ENCODE results near the gene TCF7L2.

TCF7L2 gene

DNA sequence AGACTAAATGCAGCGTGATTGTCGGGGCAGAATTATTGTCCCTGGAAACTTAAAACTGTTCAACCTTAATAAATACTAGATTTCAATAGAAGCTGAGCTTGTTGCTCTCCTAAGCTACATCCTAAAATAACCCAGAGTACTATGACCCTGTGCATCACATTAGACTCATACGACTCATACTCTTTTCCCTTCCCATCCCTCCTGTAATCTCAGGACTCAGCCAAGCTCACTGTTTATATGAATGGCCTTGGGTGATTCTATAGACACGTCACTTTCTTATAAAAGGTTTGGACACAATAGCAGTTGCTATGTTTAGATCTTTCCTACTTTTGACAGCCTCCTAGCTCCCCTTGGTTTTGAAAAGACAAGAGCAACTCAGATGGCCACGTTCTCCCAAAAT lies 17.2 kb downstream of the TCF7L2 start:
- no peak for DNase-seq

DNA sequence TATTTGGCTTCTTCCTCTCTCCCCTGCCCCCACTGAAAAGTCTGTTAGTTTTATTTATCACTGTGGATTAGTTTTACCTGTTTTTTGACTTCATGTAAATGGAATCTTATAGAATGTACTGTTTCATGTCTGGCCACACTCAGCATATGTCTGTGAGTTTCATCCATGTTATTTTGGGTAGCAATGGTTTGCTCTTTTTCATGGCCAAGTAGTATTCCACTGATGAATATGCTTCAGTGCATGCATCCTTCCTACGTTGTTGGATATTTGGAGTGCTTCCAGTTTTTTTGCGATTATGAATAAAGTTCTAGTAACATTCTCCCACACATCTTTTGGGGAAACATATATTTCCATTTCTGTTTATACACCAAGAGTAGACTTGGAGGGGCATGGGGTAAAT lies 19.1 kb downstream of the TCF7L2 start:
- no peak for DNase-seq

DNA sequence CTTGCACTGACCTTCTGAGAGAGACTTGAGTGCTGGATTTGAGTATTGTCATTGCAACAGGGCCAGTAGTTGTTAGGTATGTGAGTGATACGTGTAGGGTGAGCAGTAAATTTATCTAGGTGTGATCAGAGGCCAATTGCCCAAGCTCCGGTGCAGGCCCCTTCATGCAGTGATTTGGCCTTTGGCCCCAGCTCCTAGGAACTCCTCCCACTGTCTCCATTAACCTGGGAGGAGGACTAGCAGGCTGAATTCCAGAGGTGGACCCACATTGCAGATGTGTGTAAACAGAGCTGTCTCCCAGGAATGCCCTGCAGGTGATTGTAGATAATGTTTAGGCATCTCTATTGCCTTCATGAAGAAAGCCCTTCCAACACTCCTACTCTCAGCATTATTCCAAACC lies 19.5 kb downstream of the TCF7L2 start:
- DNase-seq = no peak

DNA sequence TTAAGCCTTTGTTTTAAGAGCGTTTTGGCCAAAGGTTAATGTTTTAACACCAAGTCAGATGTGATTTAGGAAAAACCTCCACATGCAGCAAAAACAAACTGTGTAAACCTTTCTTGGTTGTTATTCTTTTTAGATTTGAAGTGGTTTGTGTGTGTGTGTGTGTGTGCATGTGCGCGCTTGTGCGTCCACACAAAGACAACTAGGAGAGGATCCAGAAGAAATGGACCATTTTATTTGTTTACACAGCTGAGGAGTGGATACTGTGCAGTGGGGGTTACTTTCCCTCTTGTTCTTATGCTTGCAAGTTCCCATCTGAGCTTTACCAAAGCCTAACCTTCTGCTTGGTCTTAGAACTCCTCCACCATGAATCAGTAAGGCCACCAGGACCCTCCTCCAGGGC lies 20.0 kb downstream of the TCF7L2 start:
- DNase-seq = no peak

DNA sequence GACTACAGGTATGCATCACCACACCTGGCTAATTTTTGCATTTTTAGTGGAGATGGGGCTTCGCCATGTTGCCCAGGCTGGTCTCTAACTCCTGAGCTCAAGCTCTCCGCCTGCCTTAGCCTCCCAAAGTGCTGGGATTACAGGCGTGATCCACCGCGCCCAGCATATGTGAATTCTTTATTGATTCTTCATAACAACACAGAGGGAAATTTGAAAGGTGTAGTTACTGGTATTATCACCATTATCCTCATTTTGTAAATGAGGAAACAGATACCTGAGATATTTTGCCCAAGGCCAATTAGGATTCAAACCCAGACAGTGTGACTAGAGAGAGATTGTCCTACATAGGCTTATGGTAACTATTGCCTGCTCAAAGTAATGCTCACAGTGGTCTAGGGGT lies 22.6 kb downstream of the TCF7L2 start:
- DNase-seq = no peak

DNA sequence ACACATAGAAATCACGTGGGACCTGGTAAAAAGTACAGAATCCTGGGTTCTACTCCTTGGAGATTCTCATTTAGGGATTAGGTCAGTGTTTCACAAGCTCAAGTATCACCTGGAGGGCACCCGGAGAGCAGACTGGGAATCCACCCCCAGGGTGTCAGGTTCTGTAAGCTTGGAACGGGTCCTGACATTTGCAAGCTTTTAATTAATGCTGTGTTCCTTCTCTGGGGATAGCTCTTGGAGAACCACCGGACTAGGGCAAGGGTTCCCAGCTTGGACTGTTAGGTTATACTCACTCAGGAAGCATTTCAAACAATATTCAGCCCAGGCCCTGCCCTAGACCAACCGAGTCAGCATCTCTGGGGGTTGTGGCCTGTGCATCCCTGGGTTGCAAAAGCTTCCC lies 23.0 kb downstream of the TCF7L2 start:
- no peak for DNase-seq

DNA sequence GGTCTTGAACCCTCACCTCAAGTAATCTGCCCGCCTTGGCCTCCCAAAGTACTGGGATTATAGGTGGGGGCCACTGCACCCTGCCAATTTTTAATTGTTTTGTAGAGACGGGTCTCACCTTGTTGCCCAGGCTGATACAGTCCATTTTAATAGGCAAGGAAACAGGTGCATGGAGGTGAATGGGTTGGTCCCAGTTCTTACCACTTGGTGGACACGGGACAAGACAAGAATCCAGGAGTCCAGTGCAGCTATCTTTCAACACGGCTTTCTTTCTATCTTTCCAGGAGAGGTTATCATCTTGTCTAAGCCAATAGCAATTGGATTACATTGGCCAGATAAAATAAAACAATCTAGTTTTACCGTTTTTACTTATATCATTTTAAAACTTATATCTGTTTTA lies 23.8 kb downstream of the TCF7L2 start:
- DNase-seq = no peak

DNA sequence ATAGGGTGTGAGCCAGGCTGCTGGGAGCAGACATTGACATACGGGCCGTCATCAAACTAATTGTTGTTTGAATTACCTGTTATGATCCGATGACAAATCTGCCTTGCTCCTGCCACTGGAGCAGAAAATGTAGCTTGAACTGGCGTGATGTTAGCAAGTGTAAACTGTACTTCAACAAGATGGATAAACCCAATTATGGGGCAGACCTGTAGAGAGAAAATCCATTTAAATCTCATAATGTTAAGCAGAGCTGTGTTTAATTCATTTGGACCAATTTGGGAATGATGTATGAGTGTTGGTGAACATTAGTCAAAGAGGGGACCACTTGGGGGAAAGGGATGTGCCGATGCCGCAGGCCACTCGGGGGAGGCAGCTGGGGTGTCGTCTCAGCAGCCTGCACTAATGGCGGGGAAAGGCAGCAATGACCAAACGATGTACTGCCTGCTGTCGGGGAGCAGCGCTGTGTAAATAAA lies 27.4 kb downstream of the TCF7L2 start:
- no peak for DNase-seq

DNA sequence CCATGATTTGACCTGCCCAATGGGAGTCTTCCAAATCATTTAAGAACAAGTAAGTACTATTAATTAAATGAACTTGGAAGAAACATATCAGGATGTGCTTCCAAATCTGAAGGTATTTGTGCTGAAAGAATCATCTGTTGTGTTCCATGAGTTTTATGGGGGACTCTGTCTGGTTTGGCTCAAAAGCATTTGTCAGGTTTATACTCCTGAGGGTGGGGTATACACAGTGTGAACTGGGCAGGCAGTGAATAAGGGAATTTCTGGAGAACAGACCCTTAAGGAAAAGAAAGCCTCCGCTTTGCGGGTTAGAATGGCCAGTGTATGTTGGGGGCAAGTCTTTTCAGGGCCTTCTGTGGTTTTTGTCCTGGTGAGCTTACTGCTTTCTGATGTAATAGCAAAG lies 29.9 kb downstream of the TCF7L2 start:
- no peak for DNase-seq

DNA sequence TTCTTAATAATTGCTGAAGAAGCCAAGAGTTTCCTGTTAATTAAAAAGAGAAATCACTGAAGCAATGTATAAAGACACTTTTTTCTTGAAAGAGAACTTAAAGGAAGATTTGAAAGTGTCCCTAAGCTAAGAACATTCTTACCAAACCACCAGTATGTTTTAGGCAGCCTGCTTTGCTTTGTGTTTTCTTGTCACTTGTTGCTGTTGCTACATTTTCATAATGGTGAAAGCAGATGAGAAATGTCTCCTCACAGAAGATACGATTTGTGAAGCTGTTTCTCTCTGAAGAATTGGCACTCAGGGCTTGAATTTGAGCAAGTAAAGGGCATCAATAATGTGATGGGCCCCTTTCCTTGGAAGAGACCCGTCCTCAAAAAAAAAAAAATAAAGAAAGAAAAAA lies 30.9 kb downstream of the TCF7L2 start:
- no peak for DNase-seq

DNA sequence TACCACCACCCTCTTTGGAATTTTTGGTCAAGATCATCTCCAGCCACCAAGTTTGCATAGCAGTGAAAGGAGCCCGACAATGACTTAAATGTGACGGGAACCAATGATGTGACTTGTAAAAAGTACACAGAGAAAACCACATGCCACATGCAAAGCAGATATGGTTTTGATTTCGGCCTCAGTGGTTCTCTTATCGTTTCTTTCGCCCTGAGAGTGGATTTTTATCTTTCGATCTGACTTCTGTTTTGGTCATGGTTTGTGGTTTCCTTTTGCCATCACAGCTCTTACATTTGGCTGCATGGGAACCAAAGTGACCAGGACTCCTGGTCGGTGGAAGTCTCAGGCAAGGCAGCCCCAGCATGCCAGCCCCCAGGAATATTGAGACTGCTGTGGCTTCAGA lies 31.5 kb downstream of the TCF7L2 start:
- no peak for DNase-seq

DNA sequence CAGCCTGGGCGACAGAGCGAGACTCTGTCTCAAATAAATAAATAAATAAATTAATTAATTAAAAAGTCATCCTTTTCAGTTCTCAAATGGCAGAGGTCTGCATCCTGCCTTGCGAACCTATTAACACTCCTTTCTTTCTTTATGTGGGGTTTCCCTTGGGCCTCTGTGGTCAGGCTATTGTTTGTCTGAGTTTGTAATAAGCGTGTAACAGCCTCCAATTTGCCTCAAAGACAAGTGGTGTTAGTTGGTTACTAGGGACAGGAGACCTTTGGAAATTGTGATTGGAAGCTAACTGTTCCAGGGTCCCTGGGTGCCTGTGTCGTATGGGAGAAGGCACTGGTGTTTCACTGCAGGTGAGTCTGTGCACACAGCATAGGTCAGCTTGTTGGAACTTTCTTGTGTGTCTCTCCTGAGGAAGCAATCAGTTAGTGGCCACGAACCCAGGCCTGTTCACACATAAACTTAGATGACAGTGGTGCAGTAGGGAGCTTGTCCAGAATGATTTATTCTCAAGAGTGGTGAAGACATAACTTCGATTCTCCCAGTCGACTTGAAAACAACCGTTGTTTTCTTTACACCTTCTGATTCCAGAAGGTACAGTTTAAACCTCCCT lies 33.5 kb downstream of the TCF7L2 start:
- DNase-seq = no peak

DNA sequence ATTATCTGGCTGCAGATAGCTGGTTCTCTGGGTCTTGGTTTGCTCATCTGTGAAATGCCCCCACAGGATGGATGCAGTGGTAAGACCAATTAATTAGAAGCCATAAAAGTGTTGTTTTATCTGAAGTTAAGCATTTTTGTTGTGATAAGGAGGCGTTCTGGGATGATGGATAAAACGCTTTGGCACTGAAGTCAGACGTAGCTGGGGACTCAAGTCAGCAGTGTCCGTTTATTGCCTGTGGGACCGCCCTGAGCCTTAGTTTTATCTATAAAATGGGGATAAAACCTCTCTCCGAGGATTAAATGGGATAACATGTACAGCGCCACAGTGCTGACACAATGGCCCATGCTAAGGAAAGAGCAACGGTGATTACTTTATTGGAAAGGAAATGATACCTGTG lies 34.7 kb downstream of the TCF7L2 start:
- no peak for DNase-seq

DNA sequence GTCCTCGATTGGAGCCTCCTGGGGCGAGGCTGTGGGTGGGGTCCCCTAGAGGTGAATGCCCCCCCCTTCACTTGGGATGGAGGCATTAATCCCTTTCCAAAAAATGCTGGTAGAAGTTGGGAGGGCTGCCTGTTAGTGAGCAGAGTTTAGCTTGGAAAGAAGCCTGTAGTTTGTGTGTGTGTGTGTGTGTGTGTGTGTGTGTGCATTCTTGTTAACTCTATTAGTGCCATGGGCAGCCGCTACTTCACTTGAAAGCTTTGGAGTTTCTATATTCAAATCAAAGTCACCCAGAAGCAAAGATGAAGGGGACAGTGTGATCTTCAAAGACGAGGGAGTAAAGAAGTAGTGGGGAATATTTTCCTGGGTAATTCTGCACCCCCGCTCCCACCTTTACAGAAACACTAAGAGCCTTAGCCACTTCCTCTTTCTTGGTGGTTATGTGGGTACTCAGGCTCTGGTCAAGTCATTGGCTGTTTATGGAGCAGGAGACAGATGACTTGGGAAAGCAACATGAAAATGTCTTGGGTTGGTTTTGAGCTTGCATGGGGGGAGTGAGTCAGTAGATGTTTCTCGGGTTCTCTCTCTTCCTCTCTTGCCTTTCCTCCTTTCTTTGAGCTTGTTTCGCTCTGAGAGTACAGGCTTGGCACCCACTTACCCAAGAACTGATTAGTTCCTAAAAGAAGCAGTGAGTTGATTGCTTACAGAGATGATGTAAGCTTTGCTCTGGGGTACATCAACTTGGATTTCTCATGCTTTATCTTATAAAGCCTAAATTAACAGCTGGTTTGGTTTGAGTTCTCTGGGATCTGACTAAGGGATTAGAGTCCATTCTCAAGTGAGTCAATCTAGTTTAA lies 35.9 kb downstream of the TCF7L2 start:
- DNase-seq = no peak

DNA sequence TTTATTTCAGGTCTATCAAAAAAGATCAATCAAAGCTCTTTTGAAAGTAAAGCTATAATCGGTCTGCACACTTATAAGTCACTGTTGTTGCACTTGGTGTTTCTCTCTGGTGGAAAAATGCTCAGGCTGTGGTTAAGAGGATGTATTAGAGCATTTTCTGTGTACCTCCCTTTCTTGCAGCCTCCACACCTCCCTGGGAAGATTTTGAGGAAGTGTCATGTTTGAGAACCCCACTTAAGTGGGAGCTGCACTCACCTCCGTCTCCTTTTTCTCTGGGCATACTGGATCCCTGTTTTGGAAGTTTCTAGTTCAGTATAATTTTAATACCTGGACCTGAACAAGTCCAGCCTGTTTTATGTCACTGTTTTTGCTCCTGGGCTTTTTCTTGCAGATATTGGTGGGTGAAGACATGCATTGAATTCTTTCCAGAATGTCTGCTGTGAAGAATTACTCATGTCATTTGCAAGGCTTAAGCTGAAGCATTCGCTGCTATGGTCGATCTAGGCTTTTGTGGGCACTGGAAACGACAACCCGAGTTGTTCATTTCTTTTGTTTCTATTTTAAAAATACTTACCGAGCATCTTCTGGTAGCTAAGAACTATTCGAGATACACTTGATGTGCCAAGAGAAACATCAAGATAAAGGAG lies 36.6 kb downstream of the TCF7L2 start:
- no peak for DNase-seq

DNA sequence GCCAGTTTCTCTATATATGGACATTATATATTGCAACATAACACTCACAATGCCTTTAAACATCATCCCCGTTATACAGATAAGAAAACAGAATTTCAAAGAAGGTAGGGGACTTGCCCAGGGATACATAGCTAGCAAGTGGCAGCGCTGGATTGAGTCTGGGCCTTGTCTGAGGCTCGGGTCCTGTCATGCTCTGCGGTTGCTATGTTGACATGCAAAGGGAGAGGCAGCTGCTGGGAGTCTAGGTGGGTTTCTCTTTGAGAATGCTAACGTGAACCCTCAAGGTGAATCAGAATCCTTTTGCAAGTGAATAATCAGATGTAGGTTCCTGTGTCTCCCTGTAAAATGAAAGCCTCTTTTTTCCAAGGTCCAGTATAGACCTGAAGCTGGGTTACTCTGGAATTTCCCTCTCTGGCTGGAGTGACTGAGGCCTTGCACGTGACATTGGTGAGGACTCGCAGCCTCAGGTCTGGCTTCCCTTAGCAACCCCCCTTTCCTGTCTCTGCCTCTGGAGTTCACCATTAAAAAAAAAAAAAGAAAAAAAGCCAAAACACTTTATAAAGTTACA lies 38.9 kb downstream of the TCF7L2 start:
- no peak for DNase-seq

DNA sequence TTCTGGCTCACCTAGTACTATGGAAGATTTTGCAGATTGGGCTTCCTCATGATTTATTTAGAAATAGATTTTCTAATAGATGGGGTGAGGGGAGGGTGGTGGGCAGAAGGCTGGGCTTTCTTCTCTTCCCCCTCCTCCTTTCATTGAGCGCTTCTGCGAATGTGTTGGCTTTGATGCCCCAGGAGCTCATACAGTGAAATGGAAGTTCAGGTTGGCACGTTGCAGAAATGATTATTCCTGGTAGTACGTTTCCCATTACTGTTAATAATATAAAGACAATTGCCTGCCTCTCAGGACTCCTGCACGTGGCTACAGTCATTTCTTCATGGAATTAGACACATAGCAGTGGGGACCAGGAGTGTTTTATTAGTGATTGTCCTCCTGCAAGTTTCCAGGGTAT lies 39.8 kb downstream of the TCF7L2 start:
- DNase-seq = no peak

DNA sequence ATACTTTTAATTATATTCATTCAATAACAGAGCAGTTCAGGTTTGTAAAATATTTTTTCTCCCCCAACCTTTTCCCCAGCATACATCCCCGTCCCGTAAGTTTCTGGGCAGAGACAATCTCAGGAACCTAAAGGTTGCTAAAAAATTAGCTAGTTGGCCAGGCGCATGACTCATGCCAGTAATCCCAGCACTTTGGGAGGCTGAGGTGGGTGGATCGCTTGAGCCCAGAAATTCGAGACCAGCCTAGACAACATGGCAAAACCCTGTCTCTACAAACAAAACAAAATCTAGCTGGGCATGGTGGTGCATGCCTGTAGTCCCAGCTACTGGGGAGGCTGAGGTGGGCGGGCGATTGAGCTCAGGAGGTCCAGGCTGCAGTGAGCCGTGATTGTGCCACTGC lies 40.2 kb downstream of the TCF7L2 start:
- DNase-seq = no peak

DNA sequence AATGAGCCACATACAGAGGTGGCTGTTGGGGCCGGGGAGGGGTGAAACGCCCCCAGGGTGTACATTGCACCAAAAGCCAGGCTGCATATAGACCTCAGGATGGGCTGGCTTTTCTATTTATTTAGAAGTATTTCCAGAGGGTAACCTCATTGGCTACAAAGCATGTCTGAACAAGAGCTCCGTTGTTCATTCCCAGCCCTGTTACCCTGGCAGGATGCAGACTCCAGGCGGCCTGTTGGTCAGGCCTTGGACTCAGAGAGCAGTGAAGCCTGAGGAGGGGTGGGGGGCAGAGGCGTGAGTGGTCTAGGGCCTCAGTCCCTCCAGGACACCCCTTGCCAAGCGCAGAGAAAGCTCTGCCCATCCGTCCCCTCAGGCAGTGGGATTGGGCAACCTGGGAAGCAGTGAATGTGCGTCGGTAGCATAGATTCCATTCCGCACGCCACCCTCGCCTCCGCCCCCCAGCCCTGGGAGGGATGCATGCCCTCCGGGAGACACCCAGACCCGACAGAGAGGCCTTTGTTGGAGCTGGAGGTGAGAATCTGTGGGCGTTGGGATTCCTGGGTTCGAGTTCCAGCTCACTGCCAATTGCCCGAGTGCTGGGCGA lies 41.9 kb downstream of the TCF7L2 start:
- no peak for DNase-seq

DNA sequence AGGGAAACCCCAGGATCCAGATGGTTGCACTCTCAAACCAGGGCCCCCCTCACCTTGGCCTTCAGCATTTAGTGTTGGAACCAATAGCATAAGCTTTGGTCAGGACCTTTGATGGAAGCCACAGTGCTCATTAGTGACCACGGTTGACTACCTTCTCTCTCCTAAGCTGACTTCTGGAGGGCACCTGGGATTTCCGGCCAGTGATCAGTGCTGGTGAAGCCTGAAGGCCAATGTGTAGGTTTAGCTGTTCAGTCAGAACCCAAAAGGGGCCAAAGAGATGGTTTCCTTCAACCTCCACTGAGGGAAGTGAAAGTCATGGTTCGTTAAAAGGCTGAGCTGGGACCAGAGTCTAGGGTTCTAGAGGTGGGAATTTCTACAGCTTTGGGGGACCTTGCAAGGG lies 46.4 kb downstream of the TCF7L2 start:
- no peak for DNase-seq

DNA sequence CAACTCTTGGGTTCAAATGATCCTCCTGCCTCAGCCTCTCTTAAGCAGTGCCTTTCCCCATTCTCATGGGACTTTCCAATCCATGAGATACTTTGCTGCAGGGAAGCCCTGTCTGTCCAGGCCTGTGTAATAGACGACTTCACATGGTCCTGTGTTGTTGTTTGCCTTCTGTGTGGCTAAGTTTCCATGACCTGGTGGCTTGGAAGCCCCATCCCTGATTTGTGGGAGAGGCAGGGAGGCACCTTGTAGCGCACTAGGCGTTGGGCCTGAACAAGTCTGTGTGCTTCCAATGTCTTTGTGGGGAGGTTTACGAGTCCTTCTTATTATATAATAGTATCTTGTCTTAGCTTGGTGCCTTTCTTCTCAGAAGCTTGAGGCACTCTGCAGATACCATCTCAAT lies 49.1 kb downstream of the TCF7L2 start:
- DNase-seq = no peak

DNA sequence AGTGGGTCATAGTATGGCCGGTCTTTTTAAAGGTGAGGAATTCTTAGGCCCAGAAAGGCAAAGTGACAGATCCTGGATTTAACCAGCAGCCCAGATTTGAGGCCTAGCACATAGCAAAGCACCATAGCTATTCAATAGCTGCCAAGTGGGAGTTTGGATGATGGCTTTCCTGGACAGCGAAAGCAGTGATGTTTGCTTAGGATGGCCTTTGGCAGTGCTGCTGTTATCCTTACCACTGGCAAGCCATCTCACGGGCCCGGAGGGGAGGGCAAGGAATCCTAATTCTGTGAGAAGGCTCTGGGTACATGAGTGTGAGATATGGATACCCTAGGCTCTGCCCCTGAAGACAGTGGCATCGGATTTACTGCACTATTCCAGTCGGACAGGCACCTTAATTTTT lies 50.4 kb downstream of the TCF7L2 start:
- no peak for DNase-seq

DNA sequence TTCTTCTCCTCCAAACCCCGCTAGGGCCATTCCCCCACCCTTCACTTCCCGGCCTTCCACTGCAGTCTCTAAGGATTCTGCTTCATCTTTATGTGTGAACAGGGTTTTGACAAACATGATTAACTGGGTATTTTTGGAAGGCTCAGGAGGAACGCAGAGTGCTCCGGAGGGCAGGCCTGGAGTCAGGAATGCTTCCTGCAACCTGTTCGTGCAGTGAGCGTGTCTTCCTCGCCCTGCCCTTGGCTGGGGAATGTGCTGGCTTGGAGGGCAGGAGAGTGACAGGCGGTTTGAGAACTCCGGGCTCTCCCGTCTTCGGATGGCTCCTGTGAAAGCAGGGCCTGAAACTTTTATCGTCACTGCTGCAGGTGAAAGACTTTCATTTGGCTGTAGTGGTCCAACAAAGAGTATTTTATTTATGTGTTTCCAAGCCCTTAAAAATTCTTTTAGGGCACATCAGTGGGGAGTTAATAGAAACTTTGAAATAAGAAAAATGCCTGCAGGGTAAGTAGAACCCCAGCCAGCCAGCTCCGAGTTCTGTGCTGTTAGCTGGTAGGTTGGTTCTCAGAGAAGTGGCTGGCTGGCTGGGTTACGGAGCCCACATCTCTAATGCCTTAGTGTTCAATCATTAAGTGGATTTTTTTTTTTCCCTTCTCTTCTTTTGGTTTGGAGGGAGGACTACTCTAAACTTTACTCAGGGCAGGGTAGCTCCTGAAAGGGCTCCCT lies 51.0 kb downstream of the TCF7L2 start:
- DNase-seq = no peak

All from COR-L47 (cell line).